Activated B cell treated with CpG ODN at 0.5 μM for 24 hours (primary cell): ENCODE data around the gene APBA2. TPM values are rescaled to one million over a fixed set of nuclear protein-coding genes. Genes with fewer than 3 reads are reported as not detected.

Experiments used
- ATAC-seq: fragments of 200-7000 bp; cut with Tn5 transposase; one replicate; pipeline ENCODE4 v1.10.0; 2021; ENCODE audit warnings: low read depth, mild to moderate bottlenecking, moderate library complexity
- CTCF ChIA-PET: fragments of 350-600 bp; sonication (Branson Sonifier 250); formaldehyde crosslinking; loops from one replicate; lab custom pipeline; 2021; ENCODE audit warnings: antibody characterized with exemption; lab: Charles Lee
- POLR2A ChIA-PET: fragments of 350-600 bp; sonication (Branson Sonifier 250); formaldehyde crosslinking; loops from one replicate; lab custom pipeline; 2021; ENCODE audit warnings: antibody characterized with exemption; lab: Charles Lee
- DNase-seq: peaks from one replicate; pipeline ENCODE4 v3.0.0; 2022
- H3K27ac Mint-ChIP-seq: one replicate; pipeline ENCODE4 v1.8.0; 2020; ENCODE audit warnings: mixed read lengths
- H3K27me3 Mint-ChIP-seq: one replicate; pipeline ENCODE4 v1.8.0; 2021; ENCODE audit warnings: mixed read lengths
- H3K36me3 Mint-ChIP-seq: one replicate; pipeline ENCODE4 v1.8.0; 2021; ENCODE audit warnings: low read depth, mixed read lengths
- H3K4me1 Mint-ChIP-seq: one replicate; pipeline ENCODE4 v1.8.0; 2021; ENCODE audit warnings: mixed read lengths
- H3K4me3 Mint-ChIP-seq: one replicate; pipeline ENCODE4 v1.8.0; 2020; ENCODE audit warnings: mild to moderate bottlenecking, mixed read lengths
- H3K9me3 Mint-ChIP-seq: one replicate; pipeline ENCODE4 v1.8.0; 2020; ENCODE audit warnings: mixed read lengths
- intact Hi-C: fragments of 100-400 bp; cut with micrococcal nuclease; formaldehyde crosslinking; loops from one replicate; pipeline ENCODE4 v1.15.1; 2024
- total RNA-seq: library from RNA; stranded (reverse); gene quantifications from 2 replicates; pipeline ENCODE4 v1.2.3, GENCODE V29; 2022
- TF ChIP-seq, protein P1 (sequence below): fragments of 200-600 bp; IDR thresholded peaks from one replicate; pipeline ENCODE4 v1.8.0; 2022; ENCODE audit warnings: antibody characterized with exemption, mild to moderate bottlenecking

Gene APBA2
- total RNA-seq, 1 donor from 2014 or later = not detected

DNA sequence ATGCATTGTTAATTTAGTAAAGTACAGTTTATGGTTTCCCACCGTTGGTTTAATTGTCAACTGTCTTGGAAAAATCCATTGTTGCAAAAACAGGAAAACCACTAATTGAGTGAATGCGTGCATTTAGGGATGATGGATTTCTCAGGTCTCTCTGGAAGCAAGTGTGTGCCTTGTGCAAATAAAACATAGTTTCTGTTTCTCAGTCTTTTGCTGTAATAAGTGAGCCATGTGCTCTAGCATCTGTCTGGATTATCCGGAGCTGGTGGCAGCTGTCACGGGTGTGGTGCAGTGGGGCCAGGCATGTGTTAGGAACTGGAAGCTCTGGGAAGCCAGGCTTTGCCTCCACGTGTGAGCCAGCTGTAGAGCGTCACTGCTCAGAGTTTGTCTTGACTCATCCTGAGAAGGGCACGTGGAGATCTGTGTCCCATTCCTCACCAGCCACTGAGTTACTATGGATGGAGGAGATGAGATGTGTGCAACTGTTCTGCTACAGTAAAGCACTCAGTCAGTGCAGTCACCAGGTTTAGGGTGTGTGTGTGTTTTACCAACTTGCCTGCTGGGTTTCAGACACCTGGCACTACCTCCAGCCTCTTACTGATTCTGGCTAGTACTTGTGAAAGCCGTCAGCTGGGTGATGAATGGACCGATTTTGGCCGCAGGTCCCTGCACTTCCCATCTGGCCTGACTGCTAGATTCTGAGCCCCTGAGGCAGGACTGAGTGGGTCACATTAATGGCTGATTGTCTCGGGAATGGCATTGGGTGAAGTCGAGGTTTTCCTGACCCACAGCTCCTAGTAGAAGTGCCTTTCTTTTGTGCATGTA, 7.2 kb downstream of the APBA2 start:
- H3K4me3 Mint-ChIP-seq = no peak overlapping the region
- no peak overlapping the region for H3K27ac Mint-ChIP-seq
- intact Hi-C loops = no loop called here
- CTCF ChIA-PET = no interaction called here
- H3K4me1 Mint-ChIP-seq = no peaks in the 10 kb centered on the region
- H3K27me3 Mint-ChIP-seq = peaks cover 10% of the 10 kb centered on the region
- POLR2A ChIA-PET = no interaction called here
- no peak for DNase-seq
- ATAC-seq = no peak
- H3K9me3 Mint-ChIP-seq = no peaks in the 10 kb centered on the region
- H3K36me3 Mint-ChIP-seq = no peaks in the 10 kb centered on the region
- TF ChIP-seq, protein P1, sequence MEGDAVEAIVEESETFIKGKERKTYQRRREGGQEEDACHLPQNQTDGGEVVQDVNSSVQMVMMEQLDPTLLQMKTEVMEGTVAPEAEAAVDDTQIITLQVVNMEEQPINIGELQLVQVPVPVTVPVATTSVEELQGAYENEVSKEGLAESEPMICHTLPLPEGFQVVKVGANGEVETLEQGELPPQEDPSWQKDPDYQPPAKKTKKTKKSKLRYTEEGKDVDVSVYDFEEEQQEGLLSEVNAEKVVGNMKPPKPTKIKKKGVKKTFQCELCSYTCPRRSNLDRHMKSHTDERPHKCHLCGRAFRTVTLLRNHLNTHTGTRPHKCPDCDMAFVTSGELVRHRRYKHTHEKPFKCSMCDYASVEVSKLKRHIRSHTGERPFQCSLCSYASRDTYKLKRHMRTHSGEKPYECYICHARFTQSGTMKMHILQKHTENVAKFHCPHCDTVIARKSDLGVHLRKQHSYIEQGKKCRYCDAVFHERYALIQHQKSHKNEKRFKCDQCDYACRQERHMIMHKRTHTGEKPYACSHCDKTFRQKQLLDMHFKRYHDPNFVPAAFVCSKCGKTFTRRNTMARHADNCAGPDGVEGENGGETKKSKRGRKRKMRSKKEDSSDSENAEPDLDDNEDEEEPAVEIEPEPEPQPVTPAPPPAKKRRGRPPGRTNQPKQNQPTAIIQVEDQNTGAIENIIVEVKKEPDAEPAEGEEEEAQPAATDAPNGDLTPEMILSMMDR = no peak

DNA sequence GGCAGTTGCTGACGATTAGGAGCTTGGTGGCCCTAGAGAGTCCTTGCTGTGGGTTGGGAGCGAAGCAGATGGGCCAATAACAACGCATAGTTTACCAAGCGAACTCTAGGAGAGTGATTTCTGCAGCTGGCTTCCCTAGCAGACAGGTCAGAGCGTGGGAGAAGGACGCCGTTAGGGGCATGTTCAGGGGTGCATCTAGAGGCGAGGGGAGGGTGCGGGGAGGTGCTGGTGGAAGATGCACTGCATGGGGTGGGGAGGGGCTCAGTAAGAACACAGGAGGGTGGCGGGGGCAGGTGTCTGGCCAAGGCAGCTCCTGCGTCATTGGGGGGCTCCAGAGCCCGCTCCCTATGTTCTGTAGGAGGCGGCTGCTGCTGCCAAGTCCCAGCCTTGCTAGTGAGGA, 8.9 kb downstream of the APBA2 start:
- Mint-ChIP-seq H3K36me3 (no peaks in the 10 kb centered on the region), H3K4me3 (no peak overlapping the region), H3K27ac (no peak overlapping the region), H3K4me1 (no peaks in the 10 kb centered on the region), H3K9me3 (no peaks in the 10 kb centered on the region), H3K27me3 (no peaks in the 10 kb centered on the region)
- DNase-seq (no peak), ATAC-seq (no peak)
- intact Hi-C loops = no loop called here
- ChIA-PET POLR2A (no interaction called here), CTCF (no interaction called here)
- TF ChIP-seq, protein P1 = no peak

DNA sequence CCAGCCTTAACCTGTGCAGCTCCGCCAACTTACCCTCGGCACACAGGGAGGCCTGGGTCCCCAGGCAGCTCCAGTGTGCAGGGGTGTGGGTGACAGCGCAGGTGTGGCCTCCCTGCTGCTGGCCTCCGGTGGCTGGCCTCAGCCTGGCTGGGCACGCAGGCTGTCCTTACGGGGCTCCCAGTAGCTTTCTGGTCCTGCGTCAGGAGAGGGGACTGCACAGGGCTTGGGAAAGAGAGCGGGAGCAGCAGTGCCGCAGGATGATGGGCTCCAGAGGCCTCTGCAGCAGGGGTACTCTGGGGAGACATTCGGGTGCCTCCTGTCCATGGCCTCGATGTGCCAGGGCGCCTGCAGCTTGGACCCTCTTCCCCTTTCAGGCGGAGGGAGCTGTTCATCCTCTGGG, 9.4 kb downstream of the APBA2 start:
- H3K36me3 Mint-ChIP-seq = no peaks in the 10 kb centered on the region
- H3K27me3 Mint-ChIP-seq = no peaks in the 10 kb centered on the region
- ChIA-PET CTCF (no interaction called here), POLR2A (no interaction called here)
- ATAC-seq = no peak
- H3K27ac Mint-ChIP-seq = no peak overlapping the region
- TF ChIP-seq, protein P1 = no peak
- no peak for DNase-seq
- H3K4me1 Mint-ChIP-seq = no peaks in the 10 kb centered on the region
- intact Hi-C loops = no loop called here
- no peaks in the 10 kb centered on the region for H3K9me3 Mint-ChIP-seq
- H3K4me3 Mint-ChIP-seq = no peak overlapping the region

DNA sequence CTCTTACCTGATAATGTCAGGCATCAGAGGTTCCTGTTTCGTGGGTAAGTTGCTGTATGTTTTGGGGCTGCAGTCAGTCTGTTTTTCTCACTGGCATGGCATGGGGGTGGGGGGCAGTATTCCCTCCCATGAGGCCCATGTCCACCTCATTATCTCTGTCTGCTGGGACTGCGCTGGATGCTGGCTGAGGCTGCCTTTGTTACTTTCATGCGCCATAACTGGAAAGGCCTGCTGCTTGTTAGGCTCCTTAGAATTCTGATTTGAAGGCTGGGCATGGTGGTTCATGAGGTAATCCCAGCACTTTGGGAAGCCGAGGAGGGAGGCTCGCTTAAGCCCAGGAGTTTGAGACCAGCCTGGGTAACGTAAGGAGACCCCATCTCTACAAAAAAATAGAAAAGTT, 9.8 kb downstream of the APBA2 start:
- intact Hi-C loops = no loop called here
- ATAC-seq (no peak), DNase-seq (no peak)
- CTCF ChIA-PET = no interaction called here
- Mint-ChIP-seq H3K27me3 (no peaks in the 10 kb centered on the region), H3K9me3 (no peaks in the 10 kb centered on the region), H3K4me1 (no peaks in the 10 kb centered on the region), H3K27ac (no peak overlapping the region), H3K4me3 (no peak overlapping the region), H3K36me3 (no peaks in the 10 kb centered on the region)
- POLR2A ChIA-PET = no interaction called here
- TF ChIP-seq, protein P1 = no peak

DNA sequence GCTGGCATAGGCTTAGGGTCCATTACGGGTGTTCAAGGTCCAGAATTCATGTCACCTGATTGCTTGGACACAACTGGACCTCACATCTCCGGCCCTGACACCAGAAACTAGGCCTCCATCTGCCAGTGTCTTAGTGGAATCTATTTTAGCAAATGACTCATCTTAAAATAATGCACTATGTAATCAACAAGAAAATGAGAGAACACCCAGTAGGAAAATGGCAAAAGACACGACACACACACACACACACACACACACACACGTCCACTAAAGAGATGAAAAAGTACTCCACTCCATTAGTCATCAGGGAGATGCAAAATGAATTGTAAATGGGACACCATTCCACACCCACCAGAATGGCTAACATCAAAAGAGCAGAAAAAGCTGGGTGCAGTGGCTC, 11.2 kb downstream of the APBA2 start:
- Mint-ChIP-seq H3K4me3 (no peak overlapping the region), H3K9me3 (no peaks in the 10 kb centered on the region), H3K36me3 (no peaks in the 10 kb centered on the region), H3K4me1 (no peaks in the 10 kb centered on the region), H3K27me3 (no peaks in the 10 kb centered on the region), H3K27ac (no peak overlapping the region)
- ChIA-PET CTCF (no interaction called here), POLR2A (no interaction called here)
- TF ChIP-seq, protein P1 = no peak
- ATAC-seq (no peak), DNase-seq (no peak)
- intact Hi-C loops = no loop called here
